ENCODE results near the gene SLIT3. TPM values are rescaled to one million over a fixed set of nuclear protein-coding genes. Genes with fewer than 3 reads are reported as not detected.

Gene SLIT3
- total RNA-seq, 4 donors from 2014 or later, result 6.8 to 23.1 (median 13.3) TPM

- H3K36me3 ChIP-seq, result no peaks in the 10 kb centered on the region
- no peak for DNase-seq
- no peaks in the 10 kb centered on the region for H3K4me1 ChIP-seq
- no peak overlapping the region for H3K27ac ChIP-seq
- no peaks in the 10 kb centered on the region for H3K27me3 ChIP-seq
- no peaks in the 10 kb centered on the region for H3K9me3 ChIP-seq
- no peak overlapping the region for H3K4me3 ChIP-seq
- TF ChIP-seq POLR2A (IDR thresholded peaks at IDR 0.05), result no peak
- no peak for TF ChIP-seq CTCF (IDR thresholded peaks at IDR 0.05)
Measured at GRCh38 chr5:168727547-168727946, 573.4 kb downstream of the SLIT3 start.

GRCh38 chr5:168726342-168726741 is 574.6 kb downstream of the SLIT3 start:
- TF ChIP-seq CTCF (IDR thresholded peaks at IDR 0.05), result no peak
- no peak for TF ChIP-seq POLR2A (IDR thresholded peaks at IDR 0.05)
- H3K36me3 ChIP-seq, result no peaks in the 10 kb centered on the region
- H3K27me3 ChIP-seq, result no peaks in the 10 kb centered on the region
- no peak overlapping the region for H3K27ac ChIP-seq
- H3K4me3 ChIP-seq, result no peak overlapping the region
- H3K4me1 ChIP-seq, result no peaks in the 10 kb centered on the region
- DNase-seq, result no peak
- no peaks in the 10 kb centered on the region for H3K9me3 ChIP-seq

- no peak overlapping the region for H3K4me3 ChIP-seq
- H3K27ac ChIP-seq, result no peak overlapping the region
- no peak for DNase-seq
- H3K9me3 ChIP-seq, result no peaks in the 10 kb centered on the region
- H3K4me1 ChIP-seq, result no peaks in the 10 kb centered on the region
- TF ChIP-seq CTCF (IDR thresholded peaks at IDR 0.05) (no peak), POLR2A (IDR thresholded peaks at IDR 0.05) (no peak)
- no peaks in the 10 kb centered on the region for H3K36me3 ChIP-seq
- no peaks in the 10 kb centered on the region for H3K27me3 ChIP-seq
Measured at GRCh38 chr5:168724227-168724626, 576.7 kb downstream of the SLIT3 start.

- no peak for DNase-seq
- H3K36me3 ChIP-seq, result no peaks in the 10 kb centered on the region
Measured at GRCh38 chr5:168723037-168723436, 577.9 kb downstream of the SLIT3 start.

GRCh38 chr5:168721966-168722365 is 579.0 kb downstream of the SLIT3 start:
- no peak for DNase-seq
- no peak overlapping the region for H3K4me3 ChIP-seq
- no peak for TF ChIP-seq CTCF (IDR thresholded peaks at IDR 0.05)
- no peak for TF ChIP-seq POLR2A (IDR thresholded peaks at IDR 0.05)
- H3K27me3 ChIP-seq, result no peaks in the 10 kb centered on the region
- no peaks in the 10 kb centered on the region for H3K36me3 ChIP-seq
- H3K9me3 ChIP-seq, result no peaks in the 10 kb centered on the region
- H3K4me1 ChIP-seq, result no peaks in the 10 kb centered on the region
- no peak overlapping the region for H3K27ac ChIP-seq

More at GRCh38 chr5:168723037-168723436, 577.9 kb downstream of the SLIT3 start:
- no peak overlapping the region for H3K27ac ChIP-seq
- H3K4me1 ChIP-seq, result no peaks in the 10 kb centered on the region
- H3K4me3 ChIP-seq, result no peak overlapping the region
- no peaks in the 10 kb centered on the region for H3K27me3 ChIP-seq
- H3K9me3 ChIP-seq, result no peaks in the 10 kb centered on the region
- TF ChIP-seq POLR2A (IDR thresholded peaks at IDR 0.05) (no peak), CTCF (IDR thresholded peaks at IDR 0.05) (no peak)

Data from Peyer's patch (tissue), 4 donors.